H1 (cell line): ENCODE measurements around the gene ARNT2. TPM values are rescaled to one million over a fixed set of nuclear protein-coding genes. Genes with fewer than 3 reads are reported as not detected.

Experiments
- CTCF ChIA-PET: fragments of 300-600 bp; sonication (Branson Sonifier 250); formaldehyde crosslinking; loops from one replicate; lab custom pipeline; 2021; ENCODE audit not compliant: partially characterized antibody; lab: Charles Lee
- POLR2A ChIA-PET: fragments of 300-600 bp; sonication (Branson Sonifier 250); formaldehyde crosslinking; loops from one replicate; lab custom pipeline; 2021; ENCODE audit warnings: inconsistent platforms; ENCODE audit not compliant: partially characterized antibody; lab: Charles Lee
- DNase-seq, 2 experiments: peaks; one replicate each; pipeline versions ENCODE4 v3.0.0 to v3.0.0-alpha.2; 2010 to 2022; ENCODE audit warnings: low spot score in 2 of 2, low read depth in 1 of 2, mixed read lengths in 1 of 2
- FAIRE-seq: peaks from 2 replicates; lab custom pipeline; 2011; peaks lifted over from hg19 to GRCh38; lab: Jason Lieb, UNC
- H2AFZ ChIP-seq: 2 replicates; pipeline ENCODE4 v1.8.1; 2012; ENCODE audit warnings: low read length, inconsistent platforms
- H2AK5ac ChIP-seq: 2 replicates; pipeline ENCODE4 v1.6.1; 2013; ENCODE audit warnings: low read depth, low read length
- H2BK120ac ChIP-seq: replicated peaks from 2 replicates; pipeline ENCODE3; 2013; ENCODE audit warnings: low read depth, low read length, inconsistent platforms
- H2BK12ac ChIP-seq: 2 replicates; pipeline ENCODE4 v1.6.1; 2013; ENCODE audit warnings: low read depth, low read length
- H2BK15ac ChIP-seq: 2 replicates; pipeline ENCODE4 v1.6.1; 2013; ENCODE audit warnings: low read length
- H2BK20ac ChIP-seq: 2 replicates; pipeline ENCODE4 v1.6.1; 2013; ENCODE audit warnings: low read length
- H2BK5ac ChIP-seq: 2 replicates; pipeline ENCODE4 v1.6.1; 2013; ENCODE audit warnings: low read depth, low read length
- H3K14ac ChIP-seq: 2 replicates; pipeline ENCODE4 v1.6.1; 2013; ENCODE audit warnings: inconsistent platforms; ENCODE audit not compliant: insufficient read length
- H3K18ac ChIP-seq: 2 replicates; pipeline ENCODE4 v1.6.1; 2013; ENCODE audit warnings: low read length; ENCODE audit errors: extremely low read depth
- H3K23ac ChIP-seq: 2 replicates; pipeline ENCODE4 v1.6.1; 2013; ENCODE audit warnings: inconsistent platforms; ENCODE audit not compliant: insufficient read length
- H3K23me2 ChIP-seq: 2 replicates; pipeline ENCODE4 v1.6.1; 2013; ENCODE audit warnings: low read depth, low read length
- H3K27ac ChIP-seq: 2 replicates; pipeline ENCODE4 v1.6.1; 2011; ENCODE audit warnings: low read depth, low read length, inconsistent platforms
- H3K27me3 ChIP-seq, 4 experiments: replicated peaks in 1 of 4; 1 replicate in 1 of 4; 2 replicates in 3 of 4; pipeline versions ENCODE4 v1.6.1 to v1.8.1; 2011 to 2013; ENCODE audit warnings: low read length in 3 of 4, mild to moderate bottlenecking in 3 of 4, inconsistent platforms in 2 of 4, mixed read lengths in 2 of 4, moderate library complexity in 1 of 4; ENCODE audit not compliant: control insufficient read depth in 3 of 4, insufficient read depth in 3 of 4; ENCODE audit errors: extremely low read depth in 1 of 4
- H3K36me3 ChIP-seq, 4 experiments: 2 replicates each; pipeline versions ENCODE4 v1.6.1 to v1.8.1; 2011 to 2013; ENCODE audit warnings: mild to moderate bottlenecking in 4 of 4, low read length in 3 of 4, moderate library complexity in 2 of 4, control low read depth in 1 of 4, inconsistent platforms in 1 of 4; ENCODE audit not compliant: insufficient read depth in 4 of 4, control insufficient read depth in 2 of 4
- H3K4ac ChIP-seq: replicated peaks from 2 replicates; pipeline ENCODE3; 2013; ENCODE audit warnings: low read length, low read depth, mixed read lengths, inconsistent platforms; ENCODE audit not compliant: insufficient read length
- H3K4me1 ChIP-seq, 4 experiments: replicated peaks in 1 of 4; 1 replicate in 1 of 4; 2 replicates in 3 of 4; pipeline versions ENCODE4 v1.6.1 to v1.8.1; 2011 to 2013; ENCODE audit warnings: low read length in 3 of 4, inconsistent platforms in 2 of 4, mixed read lengths in 1 of 4; ENCODE audit not compliant: insufficient read depth in 4 of 4, control insufficient read depth in 3 of 4
- H3K4me2 ChIP-seq, 2 experiments: 2 replicates each; pipeline versions ENCODE4 v1.6.1 to v1.8.1; 2011 to 2013; ENCODE audit warnings: low read depth in 2 of 2, low read length in 2 of 2, control low read depth in 1 of 2, inconsistent platforms in 1 of 2, mild to moderate bottlenecking in 1 of 2; ENCODE audit not compliant: insufficient read depth in 1 of 2
- H3K4me3 ChIP-seq, 4 experiments: fragments of 200-600, 300-600 bp in 1 of 4; sonication (generic), shearing (Covaris generic), sonication (Bioruptor Twin) in 1 of 4; 2 replicates each; pipeline versions ENCODE4 v1.5.1 to v1.8.1; 2011 to 2016; ENCODE audit warnings: low read length in 4 of 4, low read depth in 3 of 4, control low read depth in 2 of 4, inconsistent platforms in 2 of 4, mild to moderate bottlenecking in 2 of 4, mixed read lengths in 1 of 4, moderate library complexity in 1 of 4; ENCODE audit not compliant: insufficient read depth in 2 of 4; ENCODE audit errors: extremely low read depth in 1 of 4
- H3K56ac ChIP-seq: replicated peaks from 2 replicates; pipeline ENCODE3; 2013; ENCODE audit warnings: low read depth, mild to moderate bottlenecking, mixed read lengths, low read length, inconsistent platforms; ENCODE audit not compliant: insufficient read length
- H3K79me1 ChIP-seq: 2 replicates; pipeline ENCODE4 v1.6.1; 2013; ENCODE audit warnings: low read depth, low read length, control low read depth
- H3K79me2 ChIP-seq, 2 experiments: 2 replicates each; pipeline versions ENCODE4 v1.6.1 to v1.8.1; 2012 to 2013; ENCODE audit warnings: low read length in 2 of 2, mild to moderate bottlenecking in 2 of 2, inconsistent platforms in 1 of 2; ENCODE audit not compliant: insufficient read depth in 2 of 2, control insufficient read depth in 1 of 2
- H3K9ac ChIP-seq, 4 experiments: replicated peaks in 1 of 4; 1 replicate in 1 of 4; 2 replicates in 3 of 4; pipeline versions ENCODE4 v1.6.1 to v1.8.1; 2011 to 2013; ENCODE audit warnings: low read depth in 3 of 4, low read length in 3 of 4, control low read depth in 2 of 4, mild to moderate bottlenecking in 2 of 4, moderate library complexity in 2 of 4, inconsistent platforms in 1 of 4; ENCODE audit errors: extremely low read depth in 1 of 4
- H3K9me3 ChIP-seq, 2 experiments: 2 replicates each; pipeline versions ENCODE4 v1.6.1 to v1.8.1; 2012 to 2013; ENCODE audit warnings: mild to moderate bottlenecking in 2 of 2, moderate library complexity in 2 of 2, control low read depth in 1 of 2, inconsistent platforms in 1 of 2, low read depth in 1 of 2, low read length in 1 of 2, mixed read lengths in 1 of 2; ENCODE audit not compliant: insufficient read depth in 2 of 2
- H4K20me1 ChIP-seq, 2 experiments: replicated peaks in 1 of 2; 2 replicates each; pipeline versions ENCODE3 to v1.8.1; 2011 to 2013; ENCODE audit warnings: inconsistent platforms in 2 of 2, low read length in 2 of 2, mild to moderate bottlenecking in 1 of 2; ENCODE audit not compliant: insufficient read depth in 2 of 2, control insufficient read depth in 1 of 2
- H4K5ac ChIP-seq: 2 replicates; pipeline ENCODE4 v1.6.1; 2013; ENCODE audit warnings: low read length, low read depth, mixed read lengths, inconsistent platforms; ENCODE audit not compliant: insufficient read length
- H4K8ac ChIP-seq: 2 replicates; pipeline ENCODE4 v1.8.0; 2013; ENCODE audit warnings: mild to moderate bottlenecking, moderate library complexity, low read length, inconsistent platforms; ENCODE audit not compliant: insufficient read depth; ENCODE audit errors: extremely low read depth
- H4K91ac ChIP-seq: replicated peaks from 2 replicates; pipeline ENCODE3; 2013; ENCODE audit warnings: low read length, mixed read lengths, inconsistent platforms; ENCODE audit not compliant: insufficient read length
- CTCF ChIP-seq, 3 experiments: IDR thresholded peaks; 1 replicate in 2 of 3; 2 replicates in 1 of 3; pipeline versions ENCODE4 v1.5.1 to v1.6.1; 2011; ENCODE audit warnings: low read length in 3 of 3, mild to moderate bottlenecking in 3 of 3, inconsistent platforms in 2 of 3, low read depth in 1 of 3, moderate library complexity in 1 of 3; ENCODE audit not compliant: insufficient read depth in 1 of 3; ENCODE audit errors: control extremely low read depth in 1 of 3
- EP300 ChIP-seq, 2 experiments: IDR thresholded peaks; 1 replicate in 1 of 2; 2 replicates in 1 of 2; pipeline ENCODE4 v1.6.1; 2011 to 2012; ENCODE audit warnings: low read depth in 2 of 2, low read length in 2 of 2, mild to moderate bottlenecking in 2 of 2, borderline replicate concordance in 1 of 2, inconsistent platforms in 1 of 2, moderate library complexity in 1 of 2
- FOSL1 ChIP-seq: IDR thresholded peaks from 2 replicates; pipeline ENCODE4 v1.6.1; 2011; ENCODE audit warnings: mild to moderate bottlenecking, low read depth, low read length, moderate library complexity; ENCODE audit not compliant: insufficient read depth
- JUND ChIP-seq: IDR thresholded peaks from 2 replicates; pipeline ENCODE4 v1.6.1; 2011; ENCODE audit warnings: mild to moderate bottlenecking, improper control_type of control experiment, low read length
- MAFK ChIP-seq: IDR thresholded peaks from 2 replicates; pipeline ENCODE4 v1.6.1; 2012; ENCODE audit warnings: low read depth, mild to moderate bottlenecking, improper control_type of control experiment, low read length
- RFX5 ChIP-seq: IDR thresholded peaks from 2 replicates; pipeline ENCODE4 v1.6.1; 2011; ENCODE audit warnings: low read depth, low read length, improper control_type of control experiment, borderline replicate concordance
- RXRA ChIP-seq: IDR thresholded peaks from 2 replicates; pipeline ENCODE4 v1.6.1; 2011; ENCODE audit warnings: low read depth, mild to moderate bottlenecking, low read length, moderate library complexity; ENCODE audit not compliant: insufficient read depth
- SIRT6 ChIP-seq: IDR thresholded peaks from one replicate; pipeline ENCODE4 v1.7.1; 2012; ENCODE audit warnings: low read length, inconsistent platforms
- SP2 ChIP-seq: IDR thresholded peaks from 2 replicates; pipeline ENCODE4 v1.6.1; 2012; ENCODE audit warnings: mild to moderate bottlenecking, low read length, inconsistent platforms
- SP4 ChIP-seq: IDR thresholded peaks from 2 replicates; pipeline ENCODE4 v1.6.1; 2012; ENCODE audit warnings: low read length, inconsistent platforms
- TAF1 ChIP-seq: IDR thresholded peaks from 2 replicates; pipeline ENCODE4 v1.6.1; 2011; ENCODE audit warnings: mild to moderate bottlenecking, low read depth, low read length
- YY1 ChIP-seq: IDR thresholded peaks from 2 replicates; pipeline ENCODE4 v1.6.1; 2011; ENCODE audit warnings: low read depth, mild to moderate bottlenecking, low read length
- WGBS, 2 experiments: shearing (Covaris generic) in 1 of 2; methylation state at CpG; one replicate each; pipeline versions ENCODE4 v1.1.6 to v1.1.7; 2013 to 2015; ENCODE audit warnings: low lambda C conversion rate in 2 of 2, mixed read lengths in 2 of 2, inconsistent platforms in 1 of 2, low coverage in 1 of 2, missing lambda C conversion rate in 1 of 2; ENCODE audit not compliant: insufficient replicate concordance in 2 of 2, insufficient coverage in 1 of 2, insufficient read length in 1 of 2; ENCODE audit errors: extremely low coverage in 1 of 2, missing lambda C conversion rate in 1 of 2; 5-methylcytosine and 5-hydroxymethylcytosine counted together
- polyA plus RNA-seq, 7 experiments: library from polyadenylated mRNA; depleted of rRNA in 3 of 7; stranded (reverse) in 5 of 7; unstranded in 2 of 7; fragments of >200 nt in 5 of 7; fragments of 200-250 nt in 2 of 7; gene quantifications; 1 replicate in 5 of 7; 2 replicates in 1 of 7; 4 replicates in 1 of 7; pipeline versions ENCODE4 v1.2.1 to v1.2.3, GENCODE V29; 2011 to 2013; ENCODE audit warnings: missing spikeins in 2 of 7, mixed read lengths in 2 of 7
- total RNA-seq: library from RNA; stranded (reverse); fragmentation: NEBNext Ultra II Directional; extraction: Animal tissue kit (Norgen Biotek cat#: 25700); gene quantifications from 2 replicates; pipeline ENCODE4 v1.2.1, GENCODE V29; 2021

The ARNT2 gene
- total and polyA plus RNA-seq, 2 of the 8 experiments (the other 6 are each of a cell fraction or from before 2014, with no cell fraction given), result 9.5 to 14.6 TPM

- H3K14ac ChIP-seq, result no peak overlapping the region
- no peak for FAIRE-seq
- H3K56ac ChIP-seq, result no peak overlapping the region
- no peak overlapping the region for H3K4ac ChIP-seq
- no peaks in the 10 kb centered on the region for H3K23me2 ChIP-seq
- ChIA-PET POLR2A (no interaction called here), CTCF (interaction anchor here (0.8 to 1.9 kb wide), 5 partner anchors 8 to 498 kb away, joined by 3 to 6 read pairs (median 5); no protein-coding TSS in a partner anchor)
- no peaks in the 10 kb centered on the region; the same call in 1 of the 2 replicates for H3K79me1 ChIP-seq
- no peak for DNase-seq
- H3K27me3 ChIP-seq, result no peaks in the 10 kb centered on the region
- no peak overlapping the region for H3K9ac ChIP-seq
- H2BK12ac ChIP-seq, result no peak overlapping the region
- peaks cover 0 to 3% (median 1%) of the 10 kb centered on the region in 4 experiments; a peak in 1 of 7 replicates for H3K4me1 ChIP-seq
- no peak overlapping the region for H3K18ac ChIP-seq
- no peak overlapping the region for H4K91ac ChIP-seq
- no peak overlapping the region for H3K4me3 ChIP-seq
- H3K79me2 ChIP-seq, result no peaks in the 10 kb centered on the region; a peak in 1 of 4 replicates
- no peak overlapping the region for H2BK5ac ChIP-seq
- no peak overlapping the region for H2BK20ac ChIP-seq
- no peaks in the 10 kb centered on the region for H3K9me3 ChIP-seq
- peaks cover 0 to 2% of the 10 kb centered on the region in 2 experiments for H4K20me1 ChIP-seq
- H3K4me2 ChIP-seq, result no peak overlapping the region
- no peak overlapping the region for H3K27ac ChIP-seq
- H2BK120ac ChIP-seq, result no peak overlapping the region
- H2AK5ac ChIP-seq, result no peak overlapping the region
- no peak overlapping the region for H2AFZ ChIP-seq
- no peak overlapping the region for H4K5ac ChIP-seq
- no peak overlapping the region for H4K8ac ChIP-seq
- H3K36me3 ChIP-seq, result no peaks in the 10 kb centered on the region
- H2BK15ac ChIP-seq, result no peak overlapping the region
- WGBS, 2 experiments, result 66% methylated on average over 6 of the region's 6 CpGs; no CpG with 5 or more reads in 1 of the 2 experiments
- H3K23ac ChIP-seq, result no peak overlapping the region
- TF ChIP-seq MAFK (no peak), RFX5 (no peak), FOSL1 (no peak), SP2 (no peak), TAF1 (no peak), RXRA (no peak), YY1 (no peak), EP300 (IDR thresholded peaks at IDR 0.05; ENCODE audit: borderline replicate concordance in 1 of 2, low read depth in 2 of 2, low read length in 2 of 2) (no peak), CTCF (IDR thresholded peaks at IDR 0.05; ENCODE audit: control extremely low read depth in 1 of 3, insufficient read depth in 1 of 3, low read depth in 1 of 3, low read length in 3 of 3) (no peak), SP4 (no peak), SIRT6 (no peak), JUND (no peak)
Observed at GRCh38 chr15:80437334-80437891, 33.2 kb downstream of the ARNT2 start.
